ENCODE results near the gene TMEM131.

DNA sequence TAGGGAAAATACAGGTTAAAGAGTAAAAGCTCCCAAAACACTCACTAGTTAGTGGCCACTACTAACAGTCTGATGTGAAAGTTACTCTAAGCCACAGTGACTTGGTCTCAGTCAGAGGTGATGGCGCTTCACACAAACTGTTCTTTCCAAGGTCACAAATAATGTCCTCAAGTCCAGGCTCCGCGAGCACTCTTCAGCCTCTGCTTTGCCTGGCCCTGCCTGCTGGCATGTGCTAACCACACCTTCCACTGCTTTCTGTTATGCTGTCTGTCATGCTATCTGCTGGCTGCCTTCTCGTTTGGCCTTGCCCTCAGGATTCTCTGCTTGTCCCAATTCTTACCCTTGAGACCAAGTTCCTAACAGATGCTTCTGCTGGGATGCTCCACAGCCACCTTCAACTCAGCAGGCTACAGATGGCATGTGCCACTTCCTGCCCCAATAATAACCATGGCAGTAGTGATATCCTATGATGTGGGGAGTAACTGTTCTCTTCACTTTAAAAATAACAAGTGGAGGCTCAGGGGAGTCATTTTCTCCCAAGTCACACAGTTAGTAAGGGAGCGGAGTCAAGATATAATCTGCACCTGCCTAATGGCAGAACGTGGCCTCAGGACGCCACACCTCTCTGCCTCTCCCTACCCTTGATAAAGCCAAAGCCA lies 206.6 kb downstream of the TMEM131 start:
- TF ChIP-seq CTCF (IDR thresholded peaks at IDR 0.05) (no peak), POLR2A (IDR thresholded peaks at IDR 0.05) (no peak)

Measured in testis (tissue), 2 donors.